Fibroblast of lung (primary cell): ENCODE data around the gene NOSIP. TPM values are rescaled to one million over a fixed set of nuclear protein-coding genes. Genes with fewer than 3 reads are reported as not detected.

Source experiments
- DNase-seq, 2 donors: peaks; one replicate each; pipeline versions ENCODE4 v3.0.0 to v3.0.0-alpha.2; 2010; ENCODE audit warnings: low read depth in 2 of 2
- H2AFZ ChIP-seq: 2 replicates; pipeline ENCODE4 v1.5.1; 2012; ENCODE audit warnings: low read length, control low read depth, inconsistent platforms
- H3K27ac ChIP-seq: 2 replicates; pipeline ENCODE4 v1.5.1; 2011; ENCODE audit warnings: low read length, control low read depth; ENCODE audit not compliant: insufficient read depth
- H3K27me3 ChIP-seq: 2 replicates; pipeline ENCODE4 v1.5.1; 2011; ENCODE audit warnings: mild to moderate bottlenecking, low read length; ENCODE audit not compliant: control insufficient read depth, insufficient read depth
- H3K36me3 ChIP-seq: 2 replicates; pipeline ENCODE4 v1.5.1; 2011; ENCODE audit warnings: low read length; ENCODE audit not compliant: control insufficient read depth, insufficient read depth
- H3K4me1 ChIP-seq: 2 replicates; pipeline ENCODE4 v1.5.1; 2011; ENCODE audit warnings: low read length; ENCODE audit not compliant: control insufficient read depth, insufficient read depth; ENCODE audit errors: extremely low read depth
- H3K4me2 ChIP-seq: 2 replicates; pipeline ENCODE4 v1.5.1; 2011; ENCODE audit warnings: low read length, control low read depth; ENCODE audit not compliant: insufficient read depth; ENCODE audit errors: extremely low read depth
- H3K4me3 ChIP-seq, 4 experiments: fragments of 200-600 bp in 1 of 4; sonication (generic) in 1 of 4; replicated peaks in 1 of 4; 2 replicates each; pipeline ENCODE4 v1.5.1; 2011 to 2016; ENCODE audit warnings: low read length in 4 of 4, low read depth in 3 of 4, mild to moderate bottlenecking in 3 of 4, control low read depth in 2 of 4, inconsistent platforms in 1 of 4, mixed read lengths in 1 of 4; ENCODE audit not compliant: insufficient read depth in 1 of 4; ENCODE audit errors: control extremely low read depth in 1 of 4
- H3K79me2 ChIP-seq: 2 replicates; pipeline ENCODE4 v1.5.1; 2012; ENCODE audit warnings: mild to moderate bottlenecking, low read length, inconsistent platforms; ENCODE audit not compliant: control insufficient read depth, insufficient read depth
- H3K9ac ChIP-seq: 2 replicates; pipeline ENCODE4 v1.5.1; 2011; ENCODE audit warnings: mild to moderate bottlenecking, low read length, control low read depth; ENCODE audit not compliant: insufficient read depth
- H3K9me3 ChIP-seq: 2 replicates; pipeline ENCODE4 v1.5.1; 2012; ENCODE audit warnings: low read depth, low read length; ENCODE audit not compliant: control insufficient read depth, insufficient read depth
- H4K20me1 ChIP-seq: 2 replicates; pipeline ENCODE4 v1.5.1; 2011; ENCODE audit warnings: low read length; ENCODE audit not compliant: control insufficient read depth, insufficient read depth; ENCODE audit errors: extremely low read depth
- CTCF ChIP-seq, 2 donors: IDR thresholded peaks in 1 of 2; conservative IDR thresholded peaks in 1 of 2; 1 replicate in 1 of 2; 2 replicates in 1 of 2; pipeline ENCODE4 v1.5.1; 2011 to 2012; ENCODE audit warnings: low read length in 2 of 2, control low read depth in 1 of 2, inconsistent platforms in 1 of 2, low read depth in 1 of 2, mild to moderate bottlenecking in 1 of 2
- EZH2 ChIP-seq: IDR thresholded peaks from 2 replicates; pipeline ENCODE4 v1.5.1; 2012; ENCODE audit warnings: low read length, control low read depth, mild to moderate bottlenecking; ENCODE audit errors: missing control alignments
- polyA plus RNA-seq, 2 donors: library from polyadenylated mRNA; depleted of rRNA in 1 of 2; stranded (reverse) in 1 of 2; unstranded in 1 of 2; fragments of >200 nt; gene quantifications; 2 replicates each; pipeline ENCODE4 v1.2.1, GENCODE V29; 2011 to 2012; ENCODE audit warnings: missing spikeins in 1 of 2
- total RNA-seq: library from RNA; depleted of rRNA; stranded (reverse); fragments of >200 nt; gene quantifications from 2 replicates; pipeline ENCODE4 v1.2.1, GENCODE V29; 2014

Gene NOSIP
- total and polyA plus RNA-seq, 2 donors (not counting 1 experiment from before 2014, with no cell fraction given): 41.2 to 67.9 TPM

DNA sequence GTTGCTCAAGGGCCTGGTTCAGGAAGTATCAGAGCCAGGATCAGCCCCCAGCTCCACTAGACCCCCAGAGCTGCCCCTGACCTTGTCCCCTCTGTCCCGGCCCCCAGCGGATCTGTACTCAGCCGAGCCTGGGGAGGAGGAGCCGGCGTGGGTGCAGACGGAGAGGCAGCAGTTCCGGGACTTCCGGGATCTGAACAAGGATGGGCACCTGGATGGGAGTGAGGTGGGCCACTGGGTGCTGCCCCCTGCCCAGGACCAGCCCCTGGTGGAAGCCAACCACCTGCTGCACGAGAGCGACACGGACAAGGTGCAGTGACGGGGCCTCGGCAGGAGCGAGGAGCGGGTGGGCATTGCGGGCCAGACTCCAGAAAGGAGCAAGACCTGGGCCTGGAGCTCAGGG is 37.9 kb downstream of the NOSIP start:
- Histone ChIP-seq H4K20me1 (no peaks in the 10 kb centered on the region), H3K27ac (no peak overlapping the region), H3K79me2 (no peaks in the 10 kb centered on the region), H2AFZ (no peak overlapping the region), H3K4me3 (no peak overlapping the region), H3K9ac (no peak overlapping the region), H3K4me2 (no peak overlapping the region), H3K36me3 (peaks cover 7% of the 10 kb centered on the region), H3K9me3 (no peaks in the 10 kb centered on the region), H3K4me1 (peaks cover 3% of the 10 kb centered on the region), H3K27me3 (no peaks in the 10 kb centered on the region)
- DNase-seq: no peak
- no peak for TF ChIP-seq CTCF (conservative IDR thresholded peaks at IDR 0.05 in 1 of 2, IDR thresholded peaks at IDR 0.05 in 1 of 2; ENCODE audit: low read depth in 1 of 2, low read length in 2 of 2)
- TF ChIP-seq EZH2: no peak

DNA sequence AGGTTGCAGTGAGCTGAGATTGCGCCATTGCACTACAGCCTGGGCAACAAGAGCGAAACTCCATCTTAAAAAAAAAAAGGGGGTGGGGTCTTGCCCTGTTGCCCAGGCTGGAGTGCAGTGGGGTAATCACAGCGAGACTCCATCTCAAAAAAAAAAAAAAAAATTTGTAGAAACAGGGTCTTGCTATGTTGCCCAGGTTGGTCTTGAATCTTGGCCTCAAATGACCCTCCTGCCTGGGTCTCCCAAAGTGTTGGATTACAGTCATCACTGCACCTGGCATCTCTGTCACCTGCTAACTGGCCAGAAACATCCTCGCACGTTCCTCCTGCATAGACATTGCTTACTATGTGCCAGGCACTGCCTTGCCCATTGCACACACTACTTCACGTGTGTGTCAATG is 38.4 kb downstream of the NOSIP start:
- Histone ChIP-seq H3K36me3 (peaks cover 10% of the 10 kb centered on the region), H2AFZ (no peak overlapping the region), H3K4me2 (no peak overlapping the region), H3K4me3 (no peak overlapping the region), H3K9ac (no peak overlapping the region), H3K79me2 (no peaks in the 10 kb centered on the region), H3K27ac (no peak overlapping the region), H3K4me1 (peaks cover 3% of the 10 kb centered on the region), H3K9me3 (no peaks in the 10 kb centered on the region), H4K20me1 (no peaks in the 10 kb centered on the region), H3K27me3 (no peaks in the 10 kb centered on the region)
- DNase-seq: no peak
- TF ChIP-seq CTCF (conservative IDR thresholded peaks at IDR 0.05 in 1 of 2, IDR thresholded peaks at IDR 0.05 in 1 of 2; ENCODE audit: low read depth in 1 of 2, low read length in 2 of 2) (no peak), EZH2 (no peak)

DNA sequence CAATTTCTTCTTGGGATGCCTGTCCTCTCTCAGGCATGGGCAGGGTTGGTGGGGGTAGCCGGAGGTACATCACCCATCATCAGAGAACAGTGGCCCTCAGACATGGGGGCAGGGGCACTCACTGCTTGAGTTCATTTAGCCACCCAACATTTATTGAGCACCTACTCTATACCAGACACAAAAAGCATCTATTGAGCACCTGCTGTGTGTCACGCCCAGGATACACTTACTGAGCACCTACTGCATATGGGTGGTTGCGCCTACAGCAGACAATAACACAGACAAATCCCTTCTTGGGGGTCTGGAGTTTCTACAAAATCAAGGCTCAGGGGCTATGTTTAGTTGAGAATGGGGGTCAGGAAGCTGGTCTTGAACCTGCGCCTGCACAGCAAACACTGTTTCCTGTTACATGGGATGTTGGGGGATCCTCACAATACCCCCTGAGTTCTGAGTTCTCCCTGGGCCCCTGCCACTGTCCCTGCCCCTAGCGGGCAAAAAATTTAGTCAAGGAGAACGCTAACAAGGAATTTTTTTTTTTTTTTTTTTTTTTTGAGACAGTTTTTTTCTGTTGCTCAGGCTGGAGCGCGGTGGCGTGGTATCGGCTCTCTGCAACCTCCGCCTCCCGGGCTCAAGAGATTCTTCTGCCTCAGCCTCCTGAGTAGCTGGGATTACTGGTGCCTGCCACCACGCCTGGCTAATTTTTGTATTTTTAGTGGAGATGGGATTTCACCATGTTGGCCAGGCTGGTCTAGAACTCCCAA is 41.0 kb downstream of the NOSIP start:
- peaks cover 12% of the 10 kb centered on the region for H3K36me3 ChIP-seq
- H3K9me3 ChIP-seq: no peaks in the 10 kb centered on the region
- no peaks in the 10 kb centered on the region for H3K27me3 ChIP-seq
- H3K27ac ChIP-seq: no peak overlapping the region
- H2AFZ ChIP-seq: no peak overlapping the region
- peaks cover 2% of the 10 kb centered on the region for H4K20me1 ChIP-seq
- no peaks in the 10 kb centered on the region for H3K4me1 ChIP-seq
- no peaks in the 10 kb centered on the region for H3K79me2 ChIP-seq
- no peak overlapping the region for H3K4me3 ChIP-seq
- no peak for DNase-seq
- H3K4me2 ChIP-seq: no peak overlapping the region
- TF ChIP-seq CTCF (conservative IDR thresholded peaks at IDR 0.05 in 1 of 2, IDR thresholded peaks at IDR 0.05 in 1 of 2; ENCODE audit: low read depth in 1 of 2, low read length in 2 of 2) (no peak), EZH2 (no peak)
- H3K9ac ChIP-seq: no peak overlapping the region
